Erythroblast (primary cell): ENCODE data around the gene ACP5.
"Not testable (repeated sequence)": the region's sequence is repeated elsewhere in the genome, so short reads cannot be mapped to it uniquely, and the experiment has no call there.

Experiments used
- GATA1 ChIP-seq: IDR thresholded peaks from 2 replicates; pipeline ENCODE4 v1.6.1; 2011; ENCODE audit warnings: low read depth, mild to moderate bottlenecking, control low read depth, low read length, moderate library complexity
- POLR2A ChIP-seq: IDR thresholded peaks from 2 replicates; pipeline ENCODE4 v1.6.1; 2011; ENCODE audit warnings: mild to moderate bottlenecking, low read length

GRCh38 chr19:11573763-11574162, 3.7 kb downstream of the ACP5 start:
- not testable (repeated sequence) for TF ChIP-seq POLR2A, GATA1
